ENCODE data around the gene PCDHGC5.
A peak's percentile ranks its signal among the peaks of the same experiment; 100 is the strongest.

The PCDHGC5 gene

GRCh38 chr5:141490771-141491170 lies 1.9 kb downstream of the PCDHGC5 start:
- no peak for DNase-seq (ENCODE audit: low read depth)

GRCh38 chr5:141491323-141492167 lies 2.7 kb downstream of the PCDHGC5 start:
- DNase-seq (ENCODE audit: low read depth): no peak

- DNase-seq (ENCODE audit: low read depth): no peak
These were observed 3.4 kb downstream of the PCDHGC5 start for GRCh38 chr5:141492168-141492885.

GRCh38 chr5:141493500-141494422 lies 4.9 kb downstream of the PCDHGC5 start:
- no peak for DNase-seq (ENCODE audit: low read depth)

GRCh38 chr5:141494761-141495452 lies 6.0 kb downstream of the PCDHGC5 start:
- DNase-seq (ENCODE audit: low read depth): no peak

GRCh38 chr5:141495453-141495811 lies 6.6 kb downstream of the PCDHGC5 start:
- no peak for DNase-seq (ENCODE audit: low read depth)

GRCh38 chr5:141496038-141496437 lies 7.2 kb downstream of the PCDHGC5 start:
- DNase-seq (ENCODE audit: low read depth): no peak

- DNase-seq (ENCODE audit: low read depth): no peak
These were observed 12.9 kb downstream of the PCDHGC5 start for GRCh38 chr5:141501761-141502160.

- DNase-seq (ENCODE audit: low read depth): no peak
These were observed 14.8 kb downstream of the PCDHGC5 start for GRCh38 chr5:141503681-141504080.

- DNase-seq (ENCODE audit: low read depth): no peak
These were observed 15.3 kb downstream of the PCDHGC5 start for GRCh38 chr5:141504216-141504615.

- no peak for DNase-seq (ENCODE audit: low read depth)
These were observed 17.7 kb downstream of the PCDHGC5 start for GRCh38 chr5:141506381-141507155.

GRCh38 chr5:141507387-141508091 lies 18.7 kb downstream of the PCDHGC5 start:
- DNase-seq (ENCODE audit: low read depth): peak; percentile 78

GRCh38 chr5:141508440-141508797 lies 19.5 kb downstream of the PCDHGC5 start:
- peak; percentile 46 for DNase-seq (ENCODE audit: low read depth)

GRCh38 chr5:141508798-141509611 lies 20.1 kb downstream of the PCDHGC5 start:
- DNase-seq (ENCODE audit: low read depth): peak; percentile 96

GRCh38 chr5:141510160-141510559 lies 21.3 kb downstream of the PCDHGC5 start:
- no peak for DNase-seq (ENCODE audit: low read depth)

- no peak for DNase-seq (ENCODE audit: low read depth)
These were observed 22.1 kb downstream of the PCDHGC5 start for GRCh38 chr5:141510850-141511601.

- no peak for DNase-seq (ENCODE audit: low read depth)
These were observed 23.0 kb downstream of the PCDHGC5 start for GRCh38 chr5:141511771-141512325.

- peak; percentile 76 for DNase-seq (ENCODE audit: low read depth)
These were observed 23.6 kb downstream of the PCDHGC5 start for GRCh38 chr5:141512390-141512910.
